Activated T-helper 1 cell treated with Interleukin-2 at 50 U/mL for 16 hours (primary cell): Measurements from ENCODE around the gene PLEKHG5.

Source experiments
- DNase-seq: peaks from one replicate; pipeline ENCODE4 v3.0.0-alpha.2; 2020; ENCODE audit warnings: low read depth

Gene PLEKHG5

DNA sequence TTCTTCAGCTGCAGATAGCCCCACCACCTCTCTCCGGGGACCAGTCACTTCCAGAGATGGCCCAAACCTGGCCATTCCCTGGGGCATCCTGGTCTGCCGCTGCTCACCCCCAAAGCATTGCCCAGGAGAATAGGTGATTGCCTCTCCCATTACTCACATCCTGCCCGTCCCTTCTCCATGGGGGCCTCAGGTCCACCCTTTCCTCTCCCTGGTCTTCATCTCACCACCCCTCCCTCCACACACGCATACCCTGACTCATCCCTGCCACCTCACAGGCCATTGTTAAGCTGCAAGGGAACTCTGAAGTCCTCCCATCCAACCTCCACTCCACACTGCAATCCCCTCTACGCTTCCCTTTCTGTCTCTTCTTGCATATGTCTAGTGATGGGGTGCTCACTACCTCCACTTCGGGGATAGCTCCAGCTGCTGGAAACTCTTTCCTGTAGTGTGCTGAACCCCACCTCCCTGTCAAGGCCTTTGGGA, at the start of gene PLEKHG5:
Gene PLEKHG5, minus strand, starts transcription at position 188 of the 483 bp plus-strand sequence. CDS start 14,096 bp downstream, outside the sequence.
- DNase-seq: no peak

DNA sequence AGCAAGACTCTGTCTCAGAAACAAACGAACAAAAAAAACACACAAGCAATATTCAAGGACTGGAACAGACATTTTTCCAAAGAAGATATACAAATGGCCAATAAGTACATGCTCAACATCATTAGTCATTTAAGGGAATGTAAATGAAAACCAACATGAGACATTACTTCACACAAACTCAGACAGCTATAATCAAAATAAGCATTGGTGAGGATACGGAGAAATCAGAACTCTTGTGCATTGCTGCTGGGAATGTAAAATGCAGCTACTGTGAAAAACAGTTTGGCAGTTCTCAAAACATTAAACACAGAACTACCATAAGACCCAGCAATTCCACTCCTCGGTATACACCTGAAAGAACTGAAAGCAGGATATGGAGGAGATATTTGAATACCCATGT, 47.5 kb upstream of the PLEKHG5 start:
- DNase-seq: no peak

DNA sequence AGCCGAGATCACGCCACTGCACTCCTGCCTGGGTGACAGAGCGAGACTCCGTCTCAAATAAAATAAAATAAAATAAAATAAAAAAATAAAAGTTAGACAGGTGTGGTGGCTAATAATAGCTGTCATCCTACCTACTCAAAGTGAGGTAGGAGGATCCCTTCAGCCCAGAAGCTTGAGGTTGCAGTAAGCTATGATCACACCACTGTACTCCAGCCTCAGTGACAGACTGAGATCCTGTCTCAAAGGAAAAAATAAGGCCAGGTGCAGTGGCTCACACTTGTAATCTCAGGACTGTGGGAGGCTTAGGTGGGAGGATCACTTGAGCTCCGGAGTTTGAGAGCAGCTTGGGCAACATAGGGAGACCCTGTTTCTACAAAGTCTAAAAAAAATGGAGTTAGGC, 44.8 kb upstream of the PLEKHG5 start:
- DNase-seq: no peak

DNA sequence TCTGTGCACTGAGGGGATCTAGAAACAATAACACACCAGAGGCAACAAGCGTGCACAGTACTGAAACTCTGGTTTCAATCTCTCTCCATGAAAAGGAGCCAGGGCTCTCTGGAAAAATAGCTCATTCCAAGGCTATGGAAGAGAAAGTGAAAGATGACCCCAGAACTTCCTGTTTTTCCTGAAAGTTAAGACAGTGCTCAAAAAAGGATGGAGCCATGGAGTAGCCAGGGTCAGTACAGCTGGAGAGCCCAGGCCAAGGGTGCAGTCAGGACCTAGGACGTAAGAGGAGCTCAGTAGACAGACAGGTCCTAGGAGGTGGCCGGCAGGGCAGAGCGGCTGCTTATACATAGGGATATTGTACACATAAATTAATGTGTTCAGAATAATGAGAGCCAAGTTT, 43.7 kb upstream of the PLEKHG5 start:
- no peak for DNase-seq

DNA sequence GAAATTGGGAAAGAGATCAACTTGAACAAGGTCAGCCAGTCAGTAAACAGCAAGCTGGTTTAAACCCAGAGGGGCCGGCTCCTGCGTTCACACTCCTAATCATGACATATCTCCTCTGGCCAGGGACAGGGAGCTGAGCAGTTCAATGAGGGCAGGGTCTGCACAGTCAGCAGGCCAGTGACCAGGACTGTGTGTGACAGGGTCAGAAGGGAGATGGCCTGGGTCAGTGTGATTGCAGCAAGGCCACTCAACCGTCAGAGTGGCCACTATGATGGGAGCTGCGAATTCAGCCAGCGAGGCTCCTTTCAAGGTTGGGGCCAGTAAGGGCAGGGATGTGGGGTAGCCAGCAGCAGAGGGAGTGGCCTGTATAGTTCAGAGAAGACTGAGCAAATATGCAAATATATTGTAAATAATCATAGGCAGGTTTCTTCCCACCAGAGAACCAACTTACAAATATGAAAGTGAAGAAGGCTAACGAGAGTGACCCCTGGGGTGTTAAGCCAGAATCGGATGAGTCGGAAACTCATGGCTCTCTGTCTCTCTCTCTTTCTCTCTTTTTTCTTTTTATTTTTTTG, 42.9 kb upstream of the PLEKHG5 start:
- DNase-seq: no peak

DNA sequence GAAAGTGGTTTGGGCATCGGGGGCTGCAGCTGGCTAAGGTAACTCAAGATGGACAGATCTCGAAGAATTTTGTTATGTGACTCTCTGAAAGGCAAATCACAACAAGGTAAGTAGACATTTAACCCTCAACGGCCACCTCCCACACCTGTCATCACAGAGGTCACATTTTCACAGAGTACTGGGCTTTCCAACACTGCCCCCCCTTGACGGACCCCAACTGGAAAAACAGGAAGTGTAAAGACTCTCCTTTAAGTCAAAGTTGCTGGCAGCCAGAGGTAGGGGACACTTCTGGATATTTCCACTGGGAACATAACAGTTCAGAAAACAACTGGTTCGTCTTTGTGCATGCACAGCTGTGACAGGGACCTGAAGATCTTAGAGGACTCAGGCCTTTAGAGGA, 40.5 kb upstream of the PLEKHG5 start:
- no peak for DNase-seq

GRCh38 chr1:6530504-6531160, 39.2 kb upstream of the PLEKHG5 start:
- no peak for DNase-seq

- no peak for DNase-seq
These were observed 37.0 kb upstream of the PLEKHG5 start for GRCh38 chr1:6528492-6528891.

- DNase-seq: no peak
These were observed 34.8 kb upstream of the PLEKHG5 start for GRCh38 chr1:6526316-6526715.

- DNase-seq: no peak
These were observed 32.1 kb upstream of the PLEKHG5 start for GRCh38 chr1:6523566-6523965.

GRCh38 chr1:6521536-6521935, 30.1 kb upstream of the PLEKHG5 start:
- no peak for DNase-seq

DNA sequence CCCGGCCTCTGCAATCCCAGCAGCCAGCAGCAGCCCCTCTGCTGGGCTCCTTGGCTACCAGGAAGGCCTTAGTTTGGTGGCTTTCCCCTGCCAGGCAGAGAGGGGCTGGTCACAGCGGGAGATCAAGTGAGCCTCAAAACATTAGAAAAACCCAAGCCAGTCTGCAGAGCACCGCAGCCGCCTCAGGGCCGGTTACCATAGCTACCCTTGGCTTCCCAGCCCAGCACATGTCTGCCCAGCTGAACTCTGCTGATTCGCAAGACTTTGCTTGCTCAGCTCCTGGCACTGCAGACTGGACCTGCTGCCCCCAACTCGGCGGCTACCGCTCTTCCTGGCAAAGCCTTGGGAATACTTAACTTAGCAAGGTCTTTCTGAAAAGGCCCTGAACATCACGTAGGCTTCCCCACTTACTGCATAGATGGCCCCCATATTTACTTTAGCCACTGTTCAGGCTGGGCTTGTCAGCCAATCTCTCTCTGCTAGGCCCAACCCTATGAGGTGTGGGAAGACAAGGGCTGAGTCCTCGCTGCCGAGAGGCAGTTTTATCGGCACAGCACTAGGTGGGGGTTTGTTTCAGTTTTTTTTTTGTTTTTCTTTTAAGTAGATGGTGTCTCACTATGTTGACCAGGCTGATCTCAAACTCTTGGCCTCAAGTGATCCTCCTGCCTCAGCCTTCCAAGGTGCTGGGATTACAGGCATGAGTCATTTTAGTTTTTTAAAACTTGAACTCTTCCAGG, 28.6 kb upstream of the PLEKHG5 start:
- no peak for DNase-seq

GRCh38 chr1:6519491-6519934, 28.0 kb upstream of the PLEKHG5 start:
- DNase-seq: no peak

DNA sequence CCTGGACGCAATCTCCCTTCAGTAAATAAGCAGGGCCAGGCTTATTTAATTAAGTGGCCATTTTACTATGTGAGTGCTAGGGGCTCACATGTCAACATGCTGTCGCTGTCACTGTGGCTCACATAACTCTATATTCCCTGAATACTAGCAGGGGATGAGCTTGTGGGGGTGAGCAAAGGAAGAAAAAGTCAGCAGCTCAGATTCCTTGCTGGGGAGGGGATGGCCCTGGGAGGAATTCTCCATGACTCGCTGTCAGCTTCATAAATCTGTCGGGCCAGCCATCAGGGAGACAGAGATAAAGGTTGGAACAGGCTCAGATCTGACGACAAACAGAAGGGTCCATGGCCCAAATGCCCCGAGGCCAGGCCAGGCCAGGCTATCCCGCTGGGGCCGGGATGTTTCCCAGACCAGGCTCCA, 26.0 kb upstream of the PLEKHG5 start:
- DNase-seq: no peak

GRCh38 chr1:6515771-6516170, 24.3 kb upstream of the PLEKHG5 start:
- no peak for DNase-seq

DNA sequence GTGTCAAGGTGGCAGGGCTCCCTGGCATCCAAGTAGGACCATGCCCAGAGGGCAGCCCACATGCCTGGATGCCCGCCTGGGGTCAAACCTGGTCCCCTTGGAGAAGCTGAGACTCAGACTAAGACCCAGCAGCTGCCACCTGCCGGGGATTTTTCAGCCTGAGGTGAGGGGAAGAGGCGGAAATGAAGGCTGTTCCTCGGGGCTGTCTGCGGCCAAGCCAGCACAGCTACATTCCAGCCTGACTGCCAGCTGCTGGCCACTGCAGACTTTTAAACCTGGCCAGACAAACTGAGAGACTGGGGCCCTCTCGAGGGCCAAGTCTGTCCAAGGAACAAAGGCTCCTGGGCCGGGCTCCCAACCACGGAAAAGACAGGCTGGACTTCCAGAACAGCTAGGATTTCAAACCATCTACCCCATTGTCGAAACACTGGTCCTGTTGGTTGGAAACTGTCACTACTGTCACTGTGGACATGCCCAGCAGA, 21.9 kb upstream of the PLEKHG5 start:
- no peak for DNase-seq

DNA sequence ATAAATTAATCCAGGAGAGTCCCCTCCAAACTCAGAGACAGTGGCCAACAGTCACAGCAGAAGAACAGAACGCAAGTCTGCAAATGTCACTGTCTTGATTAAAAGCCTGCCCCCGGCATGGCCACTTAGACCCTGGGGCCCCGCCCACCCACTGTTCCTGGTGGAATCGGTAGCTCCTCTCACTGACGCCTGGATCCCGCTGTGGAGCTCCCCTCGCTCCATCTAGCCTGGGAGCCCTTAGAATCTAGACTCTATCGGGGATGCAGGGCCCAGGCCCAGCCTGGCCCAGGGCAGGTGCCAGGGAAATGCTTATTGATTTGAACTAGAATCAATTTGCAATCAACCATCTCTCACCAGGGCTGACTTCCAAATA, 21.4 kb upstream of the PLEKHG5 start:
- DNase-seq: no peak

DNA sequence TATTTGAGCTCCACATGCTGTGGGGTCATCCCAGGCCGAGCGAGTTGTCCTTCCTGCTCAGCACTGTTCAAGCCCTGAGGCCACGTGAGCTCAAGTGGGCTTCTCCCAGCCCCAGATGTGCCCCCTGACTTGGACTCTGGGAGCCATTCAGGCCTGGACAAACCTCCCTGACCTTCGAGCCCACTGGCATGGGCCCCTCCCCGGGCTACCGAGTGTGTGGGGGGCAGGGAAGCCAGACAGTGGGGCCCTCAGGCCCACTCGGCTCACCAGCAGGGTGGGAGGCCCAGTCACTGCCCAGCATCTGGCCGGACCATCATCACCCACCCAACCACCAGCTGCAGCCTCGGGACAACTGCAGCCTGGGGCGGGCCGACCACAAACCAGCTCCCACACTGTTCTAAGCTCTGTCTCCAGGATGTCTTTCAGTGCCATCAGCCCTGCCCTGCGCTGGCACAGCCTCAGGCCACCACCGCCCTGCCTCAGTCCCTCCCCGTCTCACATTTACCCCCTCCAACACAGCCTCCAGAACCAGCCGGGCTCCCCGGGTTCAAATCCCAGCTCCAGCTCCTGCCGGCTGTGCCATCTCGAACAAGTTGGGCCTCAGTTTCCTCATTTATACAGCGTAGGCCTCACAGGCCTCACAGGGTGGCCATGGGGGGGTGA, 20.9 kb upstream of the PLEKHG5 start:
- no peak for DNase-seq

- DNase-seq: no peak
These were observed 20.2 kb upstream of the PLEKHG5 start for GRCh38 chr1:6511561-6512244.

GRCh38 chr1:6511056-6511455, 19.6 kb upstream of the PLEKHG5 start:
- no peak for DNase-seq

GRCh38 chr1:6510493-6510892, 19.0 kb upstream of the PLEKHG5 start:
- no peak for DNase-seq

DNA sequence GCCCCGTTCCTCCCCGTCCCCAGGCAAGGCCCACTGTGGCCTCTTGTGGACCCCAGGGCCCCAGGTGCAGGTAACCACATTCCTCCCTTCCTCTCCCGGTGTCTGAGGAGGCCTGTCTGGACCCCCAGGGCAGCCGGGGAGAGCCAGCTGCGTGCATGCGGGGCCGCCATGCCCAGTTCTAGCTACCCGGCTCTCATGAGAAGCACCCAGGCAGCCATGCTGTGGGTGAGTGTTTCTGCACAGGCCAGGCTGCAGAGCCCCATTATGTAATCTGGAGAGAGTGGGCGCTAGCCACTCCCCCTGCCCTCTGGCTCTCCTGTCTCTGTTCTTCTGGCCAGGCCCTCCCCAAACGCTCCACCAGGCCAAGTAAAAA, 18.4 kb upstream of the PLEKHG5 start:
- DNase-seq: no peak
